Measurements from ENCODE around the gene VASP.

The VASP gene

DNA sequence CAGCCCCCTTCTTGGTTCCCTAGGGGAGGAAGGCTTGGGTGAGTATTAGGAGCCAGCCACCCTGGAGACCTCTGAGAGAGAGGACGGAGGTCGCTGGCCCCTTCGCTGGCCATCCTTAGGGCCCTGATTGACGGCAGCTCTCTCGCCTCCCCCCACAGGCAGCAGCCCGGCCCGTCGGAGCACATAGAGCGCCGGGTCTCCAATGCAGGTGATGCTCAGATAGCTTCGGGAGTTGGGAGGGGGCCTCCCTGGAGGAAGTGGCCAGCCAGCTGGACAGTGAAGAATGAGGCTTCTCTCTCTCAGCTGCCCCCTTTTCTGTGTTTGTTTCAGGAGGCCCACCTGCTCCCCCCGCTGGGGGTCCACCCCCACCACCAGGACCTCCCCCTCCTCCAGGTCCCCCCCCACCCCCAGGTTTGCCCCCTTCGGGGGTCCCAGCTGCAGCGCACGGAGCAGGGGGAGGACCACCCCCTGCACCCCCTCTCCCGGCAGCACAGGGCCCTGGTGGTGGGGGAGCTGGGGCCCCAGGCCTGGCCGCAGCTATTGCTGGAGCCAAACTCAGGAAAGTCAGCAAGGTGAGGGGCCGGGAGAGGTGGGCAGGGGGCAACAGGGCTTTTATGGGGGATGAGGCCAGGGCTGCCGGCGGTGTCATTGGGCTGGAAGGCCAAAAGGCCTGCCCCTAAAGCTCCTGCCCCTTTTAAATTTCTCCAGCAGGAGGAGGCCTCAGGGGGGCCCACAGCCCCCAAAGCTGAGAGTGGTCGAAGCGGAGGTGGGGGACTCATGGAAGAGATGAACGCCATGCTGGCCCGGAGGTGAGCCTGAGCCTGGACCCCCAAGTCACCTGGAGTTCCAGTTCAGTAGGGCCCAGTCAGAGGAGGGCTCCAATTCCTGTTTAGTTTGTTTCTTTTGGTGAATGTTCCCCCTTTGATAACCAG lies 15.0 kb downstream of the VASP start:
- no peak overlapping the region for H3K27ac Mint-ChIP-seq
- no peak for DNase-seq
- CTCF ChIA-PET = interaction anchor here (0.9 to 1.9 kb wide), 5 partner anchors 14 to 49 kb away, joined by 3 to 6 read pairs (median 3); no protein-coding TSS in a partner anchor
- H3K9me3 Mint-ChIP-seq = no peaks in the 10 kb centered on the region
- peaks cover 17% of the 10 kb centered on the region for H3K4me1 Mint-ChIP-seq
- no peaks in the 10 kb centered on the region for H3K27me3 Mint-ChIP-seq
- H3K36me3 Mint-ChIP-seq = peaks cover 44% of the 10 kb centered on the region
- no peak overlapping the region for H3K4me3 Mint-ChIP-seq

DNA sequence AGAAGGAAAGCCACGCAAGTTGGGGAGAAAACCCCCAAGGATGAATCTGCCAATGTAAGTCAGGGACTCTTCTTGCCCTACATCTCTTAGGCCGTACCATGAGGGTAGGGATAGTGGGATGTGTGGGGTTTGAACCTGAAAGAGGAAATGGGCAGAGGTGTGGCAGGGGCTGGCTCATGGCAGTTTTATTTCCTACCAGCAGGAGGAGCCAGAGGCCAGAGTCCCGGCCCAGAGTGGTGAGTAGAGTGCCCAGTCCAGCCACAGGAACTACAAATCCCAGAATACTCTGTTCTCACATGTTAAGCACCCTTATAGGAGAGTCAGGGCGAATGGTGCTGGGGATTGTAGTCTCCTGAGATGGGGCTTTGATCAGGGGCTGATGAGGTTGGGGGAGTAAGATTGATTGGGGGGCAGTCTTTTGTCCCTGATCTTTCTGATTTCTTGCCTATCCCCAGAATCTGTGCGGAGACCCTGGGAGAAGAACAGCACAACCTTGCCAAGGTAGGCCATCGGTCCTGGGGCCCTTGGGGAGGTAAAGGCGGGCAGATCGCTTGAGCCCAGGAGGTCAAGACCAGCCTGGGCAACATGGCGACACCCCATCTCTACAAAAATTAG lies 16.5 kb downstream of the VASP start:
- peaks cover 42% of the 10 kb centered on the region for H3K36me3 Mint-ChIP-seq
- peaks cover 7% of the 10 kb centered on the region for H3K27me3 Mint-ChIP-seq
- no peak overlapping the region for H3K4me3 Mint-ChIP-seq
- peak; percentile 81 for DNase-seq
- H3K27ac Mint-ChIP-seq = peak overlapping the region; percentile 64
- CTCF ChIA-PET = interaction anchor here (0.7 to 2.7 kb wide), 6 partner anchors 24 to 185 kb away, joined by 3 to 14 read pairs (median 4); no protein-coding TSS in a partner anchor
- no peaks in the 10 kb centered on the region for H3K9me3 Mint-ChIP-seq
- peaks cover 22% of the 10 kb centered on the region for H3K4me1 Mint-ChIP-seq

DNA sequence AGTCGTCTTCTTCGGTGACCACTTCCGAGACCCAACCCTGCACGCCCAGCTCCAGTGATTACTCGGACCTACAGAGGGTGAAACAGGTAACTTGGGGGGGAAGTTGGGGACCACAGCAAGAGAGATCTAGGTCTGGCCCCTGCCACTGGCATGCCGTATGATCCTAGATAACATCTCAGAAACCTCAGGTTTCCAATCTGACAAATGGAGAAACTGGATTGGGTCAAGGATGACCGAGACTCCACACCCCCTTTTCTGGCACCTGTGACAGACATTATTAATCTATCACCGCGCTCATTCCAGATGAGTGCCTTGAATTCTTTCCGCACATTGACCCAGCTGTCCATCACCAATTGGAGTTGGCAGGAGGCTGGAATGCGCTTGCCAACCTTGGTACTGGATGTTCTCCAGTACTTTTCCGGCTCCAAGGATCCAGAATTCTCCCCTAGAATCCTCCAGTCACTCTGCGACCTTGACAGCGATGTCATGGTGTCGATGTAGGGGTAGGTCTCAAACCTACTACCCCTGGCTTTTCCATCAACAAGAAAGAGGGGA lies 17.4 kb downstream of the VASP start:
- CTCF ChIA-PET = interaction anchor here (0.6 to 2.7 kb wide), 7 partner anchors 11 to 186 kb away, joined by 3 to 14 read pairs (median 4); no protein-coding TSS in a partner anchor
- DNase-seq = no peak
- Mint-ChIP-seq H3K9me3 (no peaks in the 10 kb centered on the region), H3K36me3 (peaks cover 42% of the 10 kb centered on the region), H3K4me1 (peaks cover 26% of the 10 kb centered on the region), H3K4me3 (no peak overlapping the region), H3K27ac (no peak overlapping the region), H3K27me3 (peaks cover 16% of the 10 kb centered on the region)

GRCh38 chr19:45526143-45526542 lies 18.9 kb downstream of the VASP start:
- Mint-ChIP-seq H3K27me3 (peaks cover 21% of the 10 kb centered on the region), H3K4me1 (peaks cover 24% of the 10 kb centered on the region), H3K4me3 (no peak overlapping the region), H3K36me3 (peaks cover 35% of the 10 kb centered on the region), H3K9me3 (peaks cover under 1% of the 10 kb centered on the region), H3K27ac (no peak overlapping the region)
- CTCF ChIA-PET = interaction anchor here (0.5 to 2.7 kb wide), 4 partner anchors 29 to 138 kb away, joined by 3 to 14 read pairs (median 3); no protein-coding TSS in a partner anchor
- no peak for DNase-seq

DNA sequence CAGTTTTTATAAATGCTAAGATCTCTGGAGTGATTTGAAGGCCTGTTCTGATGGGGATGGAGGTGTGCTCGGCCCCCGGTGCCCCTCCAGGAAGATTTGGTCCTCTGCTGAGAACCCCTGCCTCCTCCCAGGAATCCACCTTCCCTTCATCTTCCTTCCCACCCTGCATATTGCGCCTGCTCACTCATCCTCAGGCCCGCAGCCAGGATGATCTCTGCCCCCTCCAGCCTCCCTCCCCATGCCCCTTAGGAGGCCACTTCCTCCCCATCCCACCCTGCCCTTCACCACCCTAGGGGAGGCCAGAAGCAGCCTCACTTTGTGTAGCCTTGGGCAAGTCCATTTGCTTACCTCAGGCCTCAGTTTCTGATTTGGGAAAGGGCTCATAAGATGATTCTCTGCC lies 19.7 kb downstream of the VASP start:
- CTCF ChIA-PET = interaction anchor here (0.9 kb wide), 1 partner anchor 48 kb away, joined by 3 read pairs; no protein-coding TSS in a partner anchor
- Mint-ChIP-seq H3K4me3 (no peak overlapping the region), H3K36me3 (peaks cover 32% of the 10 kb centered on the region), H3K27ac (no peak overlapping the region), H3K27me3 (peaks cover 21% of the 10 kb centered on the region), H3K4me1 (peaks cover 24% of the 10 kb centered on the region), H3K9me3 (peaks cover 8% of the 10 kb centered on the region)
- no peak for DNase-seq

DNA sequence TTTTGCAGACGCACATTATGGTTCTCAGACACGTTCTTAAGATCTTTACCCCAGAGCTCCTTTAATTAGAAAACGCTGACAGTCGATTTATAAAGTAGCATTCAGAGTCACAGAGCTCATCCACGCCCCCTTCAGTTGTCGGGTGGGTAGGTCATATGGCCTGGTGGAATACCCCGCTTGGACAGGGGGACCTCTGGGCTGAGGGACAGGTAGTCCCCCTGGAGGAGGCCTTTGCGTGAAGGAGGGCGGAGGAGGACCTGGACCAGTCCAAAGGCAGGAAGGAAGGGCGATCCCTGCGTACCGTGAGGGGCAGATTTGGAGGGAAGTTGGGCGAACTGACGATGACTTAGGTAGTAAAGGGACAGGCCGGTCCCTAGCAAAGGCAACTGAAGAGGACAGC lies 20.5 kb downstream of the VASP start:
- H3K4me1 Mint-ChIP-seq = peaks cover 24% of the 10 kb centered on the region
- H3K9me3 Mint-ChIP-seq = peaks cover 8% of the 10 kb centered on the region
- no peak overlapping the region for H3K27ac Mint-ChIP-seq
- H3K36me3 Mint-ChIP-seq = peaks cover 32% of the 10 kb centered on the region
- DNase-seq = no peak
- H3K27me3 Mint-ChIP-seq = peaks cover 21% of the 10 kb centered on the region
- CTCF ChIA-PET = interaction anchor here (0.9 kb wide), 1 partner anchor 47 kb away, joined by 3 read pairs; no protein-coding TSS in a partner anchor
- no peak overlapping the region for H3K4me3 Mint-ChIP-seq

DNA sequence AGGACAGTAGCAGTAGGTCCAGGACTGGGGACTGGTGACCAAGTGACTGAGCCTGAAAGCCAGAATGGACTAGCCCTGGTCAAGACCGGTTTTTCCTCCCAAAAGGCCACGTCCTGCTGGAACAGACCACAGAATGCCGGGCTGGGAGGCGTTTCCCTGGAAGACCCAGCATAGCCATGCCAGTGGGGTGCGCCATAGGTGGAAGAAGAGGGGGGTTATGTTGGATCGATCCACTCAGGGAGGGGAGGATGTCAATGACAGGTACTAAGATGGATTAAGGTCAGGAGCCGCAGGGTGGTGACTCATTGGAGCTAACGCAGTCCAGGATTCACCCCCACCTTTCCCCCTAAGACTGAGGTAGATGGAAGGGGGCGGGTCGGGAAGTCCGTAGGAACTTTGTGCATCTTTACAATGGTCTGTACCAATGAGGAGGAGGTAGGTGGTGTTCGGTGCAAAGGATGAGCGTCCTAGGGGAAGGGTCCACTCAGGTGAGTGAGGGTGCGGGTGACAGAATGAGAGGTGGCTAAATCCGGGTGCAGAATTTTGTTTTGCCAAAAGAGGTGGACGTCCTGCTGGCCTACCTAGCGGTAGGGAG lies 21.0 kb downstream of the VASP start:
- DNase-seq = no peak
- Mint-ChIP-seq H3K36me3 (peaks cover 31% of the 10 kb centered on the region), H3K27ac (no peak overlapping the region)

DNA sequence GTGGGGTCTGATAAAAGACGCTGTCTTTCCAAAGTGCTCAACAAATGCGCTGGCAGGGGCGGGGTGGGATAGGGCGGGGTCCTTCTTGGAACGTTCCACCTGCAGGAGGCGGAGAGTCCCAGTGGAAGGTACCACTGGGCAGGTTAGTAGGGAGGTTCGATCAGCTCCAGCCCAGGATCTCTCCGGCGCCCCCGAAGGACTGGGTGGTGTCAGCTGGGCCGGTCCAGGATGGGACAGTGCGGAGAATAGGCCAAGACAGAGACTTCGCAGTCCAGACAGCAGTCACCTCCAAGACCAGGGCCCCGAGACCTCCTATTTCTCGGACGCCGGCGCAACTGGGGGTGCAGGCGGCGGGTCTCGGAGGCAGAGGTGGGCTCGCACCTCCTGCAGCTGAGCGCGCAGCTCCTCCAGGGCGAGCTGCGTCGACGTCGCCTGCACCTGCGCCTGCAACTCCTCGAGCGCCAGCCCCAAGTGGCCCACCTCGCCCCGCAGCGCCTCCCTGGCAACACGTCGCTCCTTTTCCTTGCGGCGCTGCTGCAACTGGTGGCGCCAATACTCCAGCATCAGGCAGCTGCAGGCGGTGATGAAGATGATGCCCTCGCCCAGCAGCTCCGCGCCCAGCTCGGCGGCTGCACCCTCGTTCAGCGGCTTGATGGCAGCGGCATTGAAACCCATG lies 21.6 kb downstream of the VASP start:
- peaks cover 24% of the 10 kb centered on the region for H3K36me3 Mint-ChIP-seq
- peaks cover 8% of the 10 kb centered on the region for H3K9me3 Mint-ChIP-seq
- peaks cover 16% of the 10 kb centered on the region for H3K4me1 Mint-ChIP-seq
- CTCF ChIA-PET = interaction anchor here (1.0 to 1.7 kb wide), 2 partner anchors 29 to 46 kb away, joined by 3 to 4 read pairs; no protein-coding TSS in a partner anchor
- no peak for DNase-seq
- H3K4me3 Mint-ChIP-seq = no peak overlapping the region
- H3K27me3 Mint-ChIP-seq = peaks cover 21% of the 10 kb centered on the region
- H3K27ac Mint-ChIP-seq = no peak overlapping the region

More for the DNA sequence above, 21.0 kb downstream of the VASP start:
- CTCF ChIA-PET = interaction anchor here (1.7 kb wide), 1 partner anchor 30 kb away, joined by 4 read pairs; no protein-coding TSS in a partner anchor
- no peak overlapping the region for H3K4me3 Mint-ChIP-seq
- H3K27me3 Mint-ChIP-seq = peaks cover 21% of the 10 kb centered on the region
- H3K4me1 Mint-ChIP-seq = peaks cover 22% of the 10 kb centered on the region
- H3K9me3 Mint-ChIP-seq = peaks cover 8% of the 10 kb centered on the region

GRCh38 chr19:45529420-45529785 lies 22.1 kb downstream of the VASP start:
- no peak for DNase-seq
- CTCF ChIA-PET = interaction anchor here (1.0 to 1.7 kb wide), 2 partner anchors 29 to 46 kb away, joined by 3 to 4 read pairs; no protein-coding TSS in a partner anchor
- Mint-ChIP-seq H3K27ac (no peak overlapping the region), H3K4me1 (peaks cover 15% of the 10 kb centered on the region), H3K36me3 (peaks cover 20% of the 10 kb centered on the region), H3K27me3 (peaks cover 21% of the 10 kb centered on the region), H3K9me3 (peaks cover 8% of the 10 kb centered on the region), H3K4me3 (no peak overlapping the region)

- CTCF ChIA-PET = interaction anchor here (1.1 kb wide), 2 partner anchors 12 to 27 kb away, joined by 3 to 4 read pairs; no protein-coding TSS in a partner anchor
Observed at GRCh38 chr19:45531349-45531748, 24.1 kb downstream of the VASP start.

DNA sequence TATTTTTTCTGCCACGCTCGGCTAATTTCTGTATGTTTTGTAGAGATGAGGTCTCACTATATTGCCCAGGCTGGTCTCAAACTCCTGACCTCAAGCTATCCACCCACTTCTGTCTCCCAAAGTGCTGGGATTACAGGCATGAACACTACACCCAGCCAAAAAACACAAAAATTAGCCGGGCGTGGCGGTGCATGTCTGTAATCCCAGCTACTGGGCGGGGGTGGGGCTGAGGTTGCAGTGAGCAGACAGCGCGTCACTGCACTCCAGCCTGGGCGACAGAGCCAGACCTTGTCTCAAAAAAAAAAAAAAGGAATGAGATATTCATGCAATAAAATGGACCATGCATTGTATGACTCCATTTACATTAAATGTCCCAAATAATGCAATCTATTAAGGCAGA lies 32.2 kb downstream of the VASP start:
- H3K27me3 Mint-ChIP-seq = no peaks in the 10 kb centered on the region
- DNase-seq = no peak
- CTCF ChIA-PET = no interaction called here

More at GRCh38 chr19:45531349-45531748, 24.1 kb downstream of the VASP start:
- H3K9me3 Mint-ChIP-seq = peaks cover 8% of the 10 kb centered on the region
- peaks cover 15% of the 10 kb centered on the region for H3K4me1 Mint-ChIP-seq
- H3K27ac Mint-ChIP-seq = no peak overlapping the region
- peaks cover 13% of the 10 kb centered on the region for H3K36me3 Mint-ChIP-seq
- H3K4me3 Mint-ChIP-seq = no peak overlapping the region
- DNase-seq = no peak
- H3K27me3 Mint-ChIP-seq = peaks cover 21% of the 10 kb centered on the region

DNA sequence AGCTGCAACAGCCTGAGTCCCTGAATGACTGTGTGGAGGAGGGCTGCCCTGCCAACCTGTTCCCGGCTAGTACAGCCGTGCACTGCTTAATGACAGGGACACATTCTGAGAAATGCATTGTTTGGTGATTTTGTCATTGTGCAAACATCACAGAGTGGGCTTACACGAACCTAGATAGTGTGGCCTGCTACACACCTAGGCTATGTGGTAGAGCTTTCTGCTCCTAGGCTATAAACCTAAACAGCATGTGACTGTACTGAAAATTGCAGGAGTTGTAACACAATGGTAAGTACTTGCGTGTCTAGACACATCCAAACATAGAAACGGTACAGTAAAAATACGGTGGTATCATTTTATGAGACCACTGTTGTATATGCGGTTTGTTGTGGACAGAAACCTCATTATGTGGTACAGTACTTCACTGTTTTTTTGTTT lies 35.0 kb downstream of the VASP start:
- no peak for DNase-seq
- Mint-ChIP-seq H3K36me3 (no peaks in the 10 kb centered on the region), H3K27me3 (no peaks in the 10 kb centered on the region), H3K9me3 (peaks cover 7% of the 10 kb centered on the region), H3K4me1 (peaks cover 6% of the 10 kb centered on the region), H3K4me3 (no peak overlapping the region), H3K27ac (no peak overlapping the region)
- CTCF ChIA-PET = interaction anchor here (1.9 to 2.8 kb wide), 2 partner anchors 16 to 57 kb away, joined by 6 to 10 read pairs; no protein-coding TSS in a partner anchor

More for the DNA sequence above, 32.2 kb downstream of the VASP start:
- H3K36me3 Mint-ChIP-seq = no peaks in the 10 kb centered on the region
- H3K9me3 Mint-ChIP-seq = peaks cover 7% of the 10 kb centered on the region
- H3K27ac Mint-ChIP-seq = no peak overlapping the region
- H3K4me1 Mint-ChIP-seq = peaks cover 6% of the 10 kb centered on the region
- no peak overlapping the region for H3K4me3 Mint-ChIP-seq

DNA sequence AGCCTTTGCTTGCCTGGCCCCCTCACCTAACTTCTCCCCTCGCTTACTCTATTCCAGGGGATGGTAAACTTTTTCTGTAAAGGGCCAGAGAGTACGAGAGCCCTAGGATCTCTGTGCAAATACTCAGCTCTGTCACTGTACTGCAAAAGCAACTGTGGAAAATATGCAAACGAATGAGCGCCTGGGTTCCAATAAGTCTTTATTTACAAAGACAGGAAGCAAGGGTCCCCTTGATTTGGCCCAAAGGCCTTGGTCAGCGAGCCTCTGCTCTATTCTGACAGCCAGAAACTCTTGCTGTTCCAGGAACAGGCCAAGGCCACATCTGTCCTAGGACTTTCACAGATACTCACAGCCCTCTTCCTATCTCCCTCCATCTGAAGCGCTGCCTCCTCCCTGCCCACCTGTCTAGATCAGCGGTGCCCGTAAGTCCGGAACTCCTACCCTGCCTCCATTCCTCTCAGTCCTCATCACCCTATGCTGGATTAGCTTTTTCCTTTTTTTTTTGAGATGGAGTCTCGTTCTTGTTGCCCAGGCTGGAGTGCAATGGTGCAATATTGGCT lies 40.0 kb downstream of the VASP start:
- CTCF ChIA-PET = interaction anchor here (1.6 kb wide), 1 partner anchor 11 kb away, joined by 8 read pairs; no protein-coding TSS in a partner anchor
- H3K36me3 Mint-ChIP-seq = no peaks in the 10 kb centered on the region
- H3K4me3 Mint-ChIP-seq = no peak overlapping the region

More for the DNA sequence above, 40.0 kb downstream of the VASP start:
- no peaks in the 10 kb centered on the region for H3K27me3 Mint-ChIP-seq
- H3K9me3 Mint-ChIP-seq = no peaks in the 10 kb centered on the region
- H3K27ac Mint-ChIP-seq = no peak overlapping the region
- DNase-seq = no peak
- peaks cover 6% of the 10 kb centered on the region for H3K4me1 Mint-ChIP-seq
